Endometrium (tissue), 2 donors: ENCODE results near the gene PDZRN4.

ENCODE experiments used
- FAIRE-seq: peaks from 2 replicates; lab custom pipeline; 2012; peaks lifted over from hg19 to GRCh38; lab: Jason Lieb, UNC
- donor health status: control.
- donor health status: control.

The PDZRN4 gene

GRCh38 chr12:41362931-41363330 lies 174.8 kb downstream of the PDZRN4 start:
- no peak for FAIRE-seq

DNA sequence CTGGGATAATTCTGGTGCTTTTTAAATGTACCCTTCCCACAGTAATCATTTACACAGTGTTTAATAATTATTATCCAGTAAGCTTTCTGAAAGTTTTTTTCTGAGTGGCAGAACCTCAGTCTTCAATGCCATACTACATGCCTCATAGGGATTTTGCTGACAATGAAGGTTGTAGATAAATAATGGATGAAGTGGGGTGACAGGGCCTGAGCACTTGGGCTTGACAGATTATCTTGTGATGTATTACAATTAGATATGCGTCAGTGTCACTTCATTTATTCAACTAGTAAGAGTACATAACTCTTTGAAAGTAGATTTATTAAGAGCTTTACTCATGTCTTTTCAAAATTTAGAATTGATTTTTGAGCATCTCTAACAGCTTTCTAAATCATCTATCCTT lies 176.1 kb downstream of the PDZRN4 start:
- FAIRE-seq, result no peak

DNA sequence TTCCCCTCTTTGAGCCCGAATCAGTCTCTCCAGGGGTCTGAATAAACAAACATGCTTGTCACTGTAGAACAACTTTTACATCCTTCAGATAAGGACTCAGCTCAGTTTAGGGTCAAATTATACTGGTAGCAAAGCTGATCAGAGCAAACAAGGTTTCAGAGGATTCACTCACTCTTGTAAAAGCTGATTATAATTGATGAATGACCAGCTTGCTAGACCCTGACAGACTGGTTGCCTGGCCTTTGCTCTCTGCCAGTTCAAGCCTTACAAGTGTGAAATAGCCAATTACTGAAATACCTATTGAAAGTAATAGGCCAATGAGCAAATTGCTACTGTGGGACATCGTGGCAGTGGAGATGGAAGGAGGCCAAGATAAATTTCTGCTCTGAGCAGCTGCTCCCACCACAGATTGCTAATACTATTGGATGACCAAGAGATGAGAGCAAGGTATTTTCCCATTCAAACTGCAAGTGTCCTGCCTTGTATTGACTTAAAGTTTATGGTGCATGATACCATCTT lies 177.6 kb downstream of the PDZRN4 start:
- no peak for FAIRE-seq

- FAIRE-seq, result no peak
Measured at GRCh38 chr12:41367726-41368405, 179.7 kb downstream of the PDZRN4 start.

DNA sequence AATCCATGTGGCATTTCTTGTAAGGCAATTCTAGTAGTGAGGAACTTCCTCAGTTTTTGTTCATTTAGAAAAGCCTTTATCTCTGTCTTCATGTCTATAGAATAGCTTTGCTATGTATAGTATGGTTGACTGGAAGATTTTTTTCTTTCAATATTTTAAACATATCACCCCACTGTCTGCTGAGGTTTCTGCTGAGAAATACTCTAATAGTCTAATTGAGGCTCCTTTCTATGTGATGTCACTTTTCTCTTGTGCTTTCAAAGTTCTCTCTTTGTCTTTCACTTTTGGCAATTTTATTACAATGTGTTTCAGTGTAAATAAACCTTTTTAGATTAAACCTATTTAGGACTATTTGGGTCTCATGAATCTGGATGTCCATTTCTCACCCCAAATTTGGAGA lies 192.8 kb downstream of the PDZRN4 start:
- no peak for FAIRE-seq

DNA sequence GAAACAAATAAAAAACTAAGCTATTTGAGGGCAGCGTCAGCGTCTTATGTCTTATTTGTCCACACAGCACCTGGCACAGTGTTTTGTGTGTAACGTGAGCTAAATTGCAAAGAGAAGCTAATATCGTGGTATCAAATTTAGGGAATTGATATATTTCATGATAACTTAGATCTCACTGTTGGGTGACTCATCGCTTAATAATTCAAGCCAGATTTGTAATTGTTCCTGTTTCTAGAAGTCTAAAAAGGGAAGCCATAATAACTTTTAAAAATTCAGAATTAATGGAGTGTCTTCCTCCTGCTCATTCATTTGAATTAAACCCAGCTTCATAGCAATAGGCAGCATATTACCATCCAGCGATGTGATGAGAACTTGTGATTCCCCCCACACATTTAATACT lies 214.7 kb downstream of the PDZRN4 start:
- no peak for FAIRE-seq

DNA sequence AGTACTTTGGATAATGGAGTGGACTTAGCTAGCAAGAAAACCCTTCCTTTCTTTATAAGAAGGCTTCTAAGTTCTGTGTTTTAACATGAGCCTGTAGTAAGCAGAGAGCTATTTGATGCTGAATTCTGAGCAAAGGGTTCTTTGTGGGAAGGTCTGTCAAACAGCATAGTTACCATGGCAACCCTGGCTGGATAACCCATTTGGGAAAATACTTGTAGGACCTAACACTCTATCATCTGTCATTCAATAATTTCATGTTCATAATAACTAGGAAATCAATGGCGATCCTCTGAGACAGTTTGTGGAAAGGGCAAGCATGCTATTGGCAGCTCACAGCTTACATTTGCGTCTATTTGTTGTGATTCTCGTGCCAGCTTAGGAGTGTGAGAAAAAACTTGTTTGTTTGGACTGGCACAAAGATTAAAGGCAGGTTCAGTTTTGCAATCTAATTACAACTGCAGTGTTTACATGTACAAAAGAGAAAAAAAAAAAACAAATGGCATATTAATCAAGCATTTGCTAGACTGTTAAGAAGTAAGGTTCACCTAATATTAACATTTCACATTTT lies 219.2 kb downstream of the PDZRN4 start:
- no peak for FAIRE-seq

DNA sequence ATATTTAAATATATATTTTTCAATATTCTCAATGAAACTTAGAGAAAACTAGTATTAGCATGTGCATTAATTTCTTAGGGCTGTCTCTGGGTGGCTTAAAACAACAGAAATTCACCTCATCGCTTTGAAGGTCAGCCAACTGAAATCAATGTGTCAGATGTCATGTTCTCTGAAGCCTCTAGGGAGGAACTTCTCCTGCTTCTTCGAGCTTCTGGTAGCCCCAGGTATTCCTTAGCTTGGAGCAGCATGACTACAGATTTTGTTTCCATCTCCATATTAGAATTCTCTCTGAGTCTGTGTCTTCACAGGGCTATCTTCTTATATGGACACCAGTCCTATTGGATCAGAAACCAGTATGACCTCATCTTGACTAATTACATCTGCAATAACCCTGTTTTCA lies 221.5 kb downstream of the PDZRN4 start:
- no peak for FAIRE-seq

DNA sequence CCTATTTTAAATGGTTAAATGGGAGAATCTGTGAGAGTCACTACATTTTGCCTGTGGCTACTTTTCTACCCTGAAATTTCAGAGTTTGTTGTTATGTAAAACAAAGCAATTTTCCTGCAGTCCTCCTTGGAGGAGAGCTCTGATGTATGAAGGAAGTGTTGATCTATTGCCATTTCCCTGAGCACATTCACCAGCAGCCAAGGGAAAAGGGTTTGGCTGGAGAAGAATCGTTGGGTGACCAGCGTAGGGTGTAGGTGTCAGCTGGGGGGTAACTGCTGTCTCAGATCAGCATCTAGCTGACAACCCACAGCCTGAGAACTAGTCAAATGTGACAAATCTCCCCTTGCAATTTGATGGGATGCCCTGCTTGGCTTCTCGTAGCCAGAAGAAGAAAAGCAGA lies 230.5 kb downstream of the PDZRN4 start:
- no peak for FAIRE-seq

DNA sequence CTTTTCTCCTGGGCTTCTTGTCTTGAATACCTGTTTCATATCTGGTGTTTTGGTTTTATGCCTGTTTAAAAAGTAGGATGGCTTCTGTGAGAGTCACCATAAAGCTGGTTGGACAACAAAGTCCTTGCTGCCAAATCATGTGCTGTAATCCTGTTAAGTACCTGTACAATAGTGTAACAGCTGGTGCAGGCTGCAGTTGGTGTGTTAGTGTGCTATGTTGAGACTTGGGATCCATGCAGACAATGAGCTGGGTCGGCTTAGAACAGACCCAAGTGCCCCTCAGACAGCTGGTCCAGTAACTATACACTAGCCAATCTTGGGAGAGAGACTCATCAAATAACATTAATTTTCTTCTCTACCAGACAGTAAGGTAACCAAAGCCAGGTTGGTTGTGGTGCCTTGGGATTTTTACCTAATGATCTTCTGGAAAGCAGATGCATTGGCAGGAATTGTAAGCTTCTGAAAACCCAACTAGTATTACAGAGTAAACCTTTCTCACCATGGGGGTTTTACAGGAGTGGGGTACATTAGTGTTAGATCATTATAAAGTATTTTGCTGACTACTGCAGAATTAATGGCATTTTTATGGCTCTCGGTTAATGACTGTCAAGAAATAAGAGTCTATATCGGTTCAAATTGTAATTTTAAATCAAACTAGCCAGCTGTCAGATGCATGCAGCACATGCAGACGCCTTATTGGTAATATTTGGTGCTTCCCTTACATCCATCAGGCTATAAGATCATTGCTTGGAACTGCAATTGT lies 231.2 kb downstream of the PDZRN4 start:
- no peak for FAIRE-seq

GRCh38 chr12:41424651-41425050 lies 236.5 kb downstream of the PDZRN4 start:
- no peak for FAIRE-seq

DNA sequence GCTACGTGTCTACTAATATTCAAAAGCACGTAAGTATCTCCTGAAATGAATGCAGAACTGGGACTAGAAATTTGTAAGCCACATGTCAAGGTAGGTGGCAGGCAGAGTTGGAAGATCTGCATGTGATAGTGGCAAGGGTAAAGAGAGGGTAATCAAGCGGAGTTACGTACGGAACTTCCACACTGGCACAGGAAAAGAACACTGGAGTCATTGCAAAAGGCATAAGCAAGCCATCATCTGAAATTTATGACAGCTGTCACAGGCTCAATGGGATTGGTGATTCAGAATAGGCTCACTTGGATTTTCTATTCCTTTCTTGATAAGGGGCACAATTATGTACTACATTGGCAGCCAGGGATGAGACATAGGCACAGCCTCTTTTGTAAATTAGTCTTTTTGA lies 245.3 kb downstream of the PDZRN4 start:
- no peak for FAIRE-seq

DNA sequence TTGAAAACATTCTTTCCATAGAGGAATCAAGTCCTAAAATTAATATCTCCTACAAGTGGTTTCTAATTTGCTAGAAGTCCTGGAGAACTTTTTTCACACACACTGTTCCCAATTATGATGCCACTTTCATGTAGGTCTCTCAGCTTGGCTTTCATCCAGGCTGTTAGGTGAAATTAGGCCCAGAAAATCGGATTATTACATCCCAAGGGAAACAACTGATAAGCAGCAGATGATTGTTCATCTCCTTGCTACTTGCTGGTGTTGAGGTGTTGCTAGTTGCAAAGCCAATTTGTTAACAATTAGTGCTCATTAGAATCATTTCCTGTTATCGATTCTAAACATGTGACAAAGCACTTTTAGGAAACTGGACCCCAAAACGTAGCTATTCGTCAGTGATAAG lies 248.0 kb downstream of the PDZRN4 start:
- no peak for FAIRE-seq

DNA sequence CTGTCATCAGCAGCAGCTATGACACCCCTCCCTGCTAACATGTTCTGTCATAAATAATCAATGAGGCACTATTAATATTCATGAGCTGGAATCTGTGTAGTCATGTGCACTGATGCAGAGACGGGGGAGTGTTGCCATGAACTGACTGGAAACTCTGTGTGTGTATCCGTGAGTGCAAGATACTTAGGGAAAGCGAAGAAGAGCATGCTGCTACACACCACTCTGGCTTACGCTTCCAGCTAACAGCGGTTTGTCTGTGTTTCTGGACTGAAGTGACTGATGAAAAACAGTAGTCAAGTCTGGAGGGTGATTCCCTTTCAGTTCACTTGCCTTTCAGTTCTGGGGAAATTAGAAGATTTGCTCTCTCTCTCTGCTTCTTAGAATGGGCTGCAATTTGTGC lies 249.4 kb downstream of the PDZRN4 start:
- FAIRE-seq, result no peak

- no peak for FAIRE-seq
Measured at GRCh38 chr12:41438854-41439541, 250.9 kb downstream of the PDZRN4 start.

DNA sequence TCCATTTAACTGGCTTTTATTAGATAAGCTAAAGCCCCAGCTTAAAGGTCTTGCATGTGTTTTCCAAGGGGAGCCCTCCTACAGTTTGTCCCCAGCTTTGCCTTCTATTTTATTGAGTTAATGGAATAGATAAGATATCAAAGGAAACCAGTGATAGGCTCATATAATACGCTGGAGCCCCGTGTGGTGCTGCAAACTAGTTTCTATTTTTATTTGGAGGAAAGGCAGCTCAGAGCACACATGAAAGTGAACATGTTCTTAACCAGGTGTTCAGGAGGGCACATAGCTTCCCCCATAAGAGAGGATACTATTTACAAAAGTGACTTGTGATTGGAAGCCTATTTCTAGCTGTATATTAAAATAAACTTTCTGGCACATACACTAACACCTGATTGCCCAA lies 251.7 kb downstream of the PDZRN4 start:
- FAIRE-seq, result no peak

- FAIRE-seq, result no peak
Measured at GRCh38 chr12:41441180-41441579, 253.1 kb downstream of the PDZRN4 start.

DNA sequence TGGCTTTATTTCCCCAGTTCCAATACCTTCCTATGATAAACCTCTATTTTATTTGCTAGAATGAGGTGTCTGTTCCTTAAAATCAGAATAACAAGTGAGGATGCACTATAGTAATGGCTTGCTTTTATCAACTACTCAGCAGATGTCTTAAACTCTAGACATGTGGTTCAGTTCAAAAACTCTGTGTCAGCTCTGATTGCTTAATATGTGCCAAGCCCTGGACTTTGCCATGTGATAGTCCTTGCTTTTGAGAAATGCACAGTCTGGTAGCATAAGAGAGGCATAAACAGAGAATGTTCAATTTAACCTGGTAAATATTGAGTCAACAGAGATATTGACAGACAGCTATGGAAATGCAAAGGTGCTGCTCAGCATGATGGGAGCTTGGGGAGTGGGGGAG lies 254.8 kb downstream of the PDZRN4 start:
- no peak for FAIRE-seq

GRCh38 chr12:41443690-41444089 lies 255.6 kb downstream of the PDZRN4 start:
- FAIRE-seq, result no peak

- FAIRE-seq, result no peak
Measured at GRCh38 chr12:41452838-41453407, 264.8 kb downstream of the PDZRN4 start.

GRCh38 chr12:41453409-41453808 lies 265.3 kb downstream of the PDZRN4 start:
- FAIRE-seq, result no peak

GRCh38 chr12:41459111-41459905 lies 271.2 kb downstream of the PDZRN4 start:
- FAIRE-seq, result no peak
